ENCODE measurements around the gene NANP. TPM values are rescaled to one million over a fixed set of nuclear protein-coding genes. Genes with fewer than 3 reads are reported as not detected.

The NANP gene
- total and polyA plus RNA-seq, 9 of the 15 experiments (the other 6 are each of a cell fraction or from before 2014, with no cell fraction given), result 5.4 to 8.4 (median 6.9) TPM

DNA sequence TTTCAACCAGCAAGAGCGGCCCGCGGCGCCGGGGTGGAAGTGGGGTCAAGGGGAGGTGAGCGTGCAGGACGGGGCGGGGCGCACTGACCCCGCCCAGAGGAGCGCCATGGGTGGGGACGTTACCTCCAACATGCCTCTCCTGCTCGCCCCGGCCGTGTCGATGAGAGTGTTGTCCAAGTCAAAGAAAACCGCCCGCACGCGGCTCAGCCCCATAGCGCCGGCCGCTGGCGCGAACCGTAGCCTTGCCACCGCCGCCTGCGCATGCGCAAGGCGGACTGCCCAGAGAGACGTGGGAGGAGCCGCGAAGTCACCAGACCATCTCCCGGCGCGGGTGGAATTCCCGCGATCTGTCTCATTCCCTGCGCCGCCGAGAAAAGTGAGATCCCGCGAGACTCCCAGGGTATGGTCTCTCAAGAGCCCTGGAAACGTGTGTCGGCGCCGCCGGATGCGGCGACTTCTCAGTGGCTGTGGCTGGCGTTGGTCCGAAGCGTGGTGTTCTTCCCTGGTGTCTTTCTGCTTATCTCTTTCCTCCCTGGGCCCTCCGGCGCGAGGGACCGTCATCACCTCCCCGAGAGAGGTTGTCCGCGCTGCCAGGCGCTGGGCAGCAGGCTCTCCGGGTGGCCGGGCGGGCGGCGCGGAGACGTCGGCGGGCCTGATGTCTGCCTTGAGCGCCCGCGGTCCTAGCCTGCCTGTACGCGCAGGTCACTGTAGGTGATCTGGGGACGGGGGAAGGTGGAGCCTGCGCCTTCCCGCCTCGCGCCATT lies at the start of gene NANP (continued):
- TF ChIP-seq, protein P1, sequence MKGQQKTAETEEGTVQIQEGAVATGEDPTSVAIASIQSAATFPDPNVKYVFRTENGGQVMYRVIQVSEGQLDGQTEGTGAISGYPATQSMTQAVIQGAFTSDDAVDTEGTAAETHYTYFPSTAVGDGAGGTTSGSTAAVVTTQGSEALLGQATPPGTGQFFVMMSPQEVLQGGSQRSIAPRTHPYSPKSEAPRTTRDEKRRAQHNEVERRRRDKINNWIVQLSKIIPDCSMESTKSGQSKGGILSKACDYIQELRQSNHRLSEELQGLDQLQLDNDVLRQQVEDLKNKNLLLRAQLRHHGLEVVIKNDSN (CRISPR knock-in tag; IDR thresholded peaks at IDR 0.05), result no peak; the same call in 1 of the 2 replicates
- TF ChIP-seq ZNF197 (CRISPR knock-in tag; IDR thresholded peaks at IDR 0.05; ENCODE audit: low read depth), result no peak
- TF ChIP-seq RBFOX2 (IDR thresholded peaks at IDR 0.05; ENCODE audit: low read depth, low read length), result peak; percentile 96
- no peak for TF ChIP-seq MLX (CRISPR knock-in tag; conservative IDR thresholded peaks at IDR 0.05)
- TF ChIP-seq ZNF586 (CRISPR knock-in tag; conservative IDR thresholded peaks at IDR 0.05), result no peak
- peak; percentile 60 for TF ChIP-seq RB1 (IDR thresholded peaks at IDR 0.05; ENCODE audit: low read depth)
- TF ChIP-seq SMAD4 (CRISPR knock-in tag; conservative IDR thresholded peaks at IDR 0.05), result 0 out of 2 replicates have a peak, but pooled peaks have one; percentile 54
- TF ChIP-seq ZNF584 (CRISPR knock-in tag; IDR thresholded peaks at IDR 0.05; ENCODE audit: low read depth), result no peak
- TF ChIP-seq, protein P2, sequence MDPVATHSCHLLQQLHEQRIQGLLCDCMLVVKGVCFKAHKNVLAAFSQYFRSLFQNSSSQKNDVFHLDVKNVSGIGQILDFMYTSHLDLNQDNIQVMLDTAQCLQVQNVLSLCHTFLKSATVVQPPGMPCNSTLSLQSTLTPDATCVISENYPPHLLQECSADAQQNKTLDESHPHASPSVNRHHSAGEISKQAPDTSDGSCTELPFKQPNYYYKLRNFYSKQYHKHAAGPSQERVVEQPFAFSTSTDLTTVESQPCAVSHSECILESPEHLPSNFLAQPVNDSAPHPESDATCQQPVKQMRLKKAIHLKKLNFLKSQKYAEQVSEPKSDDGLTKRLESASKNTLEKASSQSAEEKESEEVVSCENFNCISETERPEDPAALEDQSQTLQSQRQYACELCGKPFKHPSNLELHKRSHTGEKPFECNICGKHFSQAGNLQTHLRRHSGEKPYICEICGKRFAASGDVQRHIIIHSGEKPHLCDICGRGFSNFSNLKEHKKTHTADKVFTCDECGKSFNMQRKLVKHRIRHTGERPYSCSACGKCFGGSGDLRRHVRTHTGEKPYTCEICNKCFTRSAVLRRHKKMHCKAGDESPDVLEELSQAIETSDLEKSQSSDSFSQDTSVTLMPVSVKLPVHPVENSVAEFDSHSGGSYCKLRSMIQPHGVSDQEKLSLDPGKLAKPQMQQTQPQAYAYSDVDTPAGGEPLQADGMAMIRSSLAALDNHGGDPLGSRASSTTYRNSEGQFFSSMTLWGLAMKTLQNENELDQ (CRISPR knock-in tag; IDR thresholded peaks at IDR 0.05; ENCODE audit: borderline replicate concordance), result no peak
- TF ChIP-seq TCF15 (CRISPR knock-in tag; IDR thresholded peaks at IDR 0.05), result no peak
- TF ChIP-seq XRCC4 (IDR thresholded peaks at IDR 0.05; ENCODE audit: extremely low read depth, insufficient read depth, insufficient read length), result no peak
- TF ChIP-seq, protein P3, sequence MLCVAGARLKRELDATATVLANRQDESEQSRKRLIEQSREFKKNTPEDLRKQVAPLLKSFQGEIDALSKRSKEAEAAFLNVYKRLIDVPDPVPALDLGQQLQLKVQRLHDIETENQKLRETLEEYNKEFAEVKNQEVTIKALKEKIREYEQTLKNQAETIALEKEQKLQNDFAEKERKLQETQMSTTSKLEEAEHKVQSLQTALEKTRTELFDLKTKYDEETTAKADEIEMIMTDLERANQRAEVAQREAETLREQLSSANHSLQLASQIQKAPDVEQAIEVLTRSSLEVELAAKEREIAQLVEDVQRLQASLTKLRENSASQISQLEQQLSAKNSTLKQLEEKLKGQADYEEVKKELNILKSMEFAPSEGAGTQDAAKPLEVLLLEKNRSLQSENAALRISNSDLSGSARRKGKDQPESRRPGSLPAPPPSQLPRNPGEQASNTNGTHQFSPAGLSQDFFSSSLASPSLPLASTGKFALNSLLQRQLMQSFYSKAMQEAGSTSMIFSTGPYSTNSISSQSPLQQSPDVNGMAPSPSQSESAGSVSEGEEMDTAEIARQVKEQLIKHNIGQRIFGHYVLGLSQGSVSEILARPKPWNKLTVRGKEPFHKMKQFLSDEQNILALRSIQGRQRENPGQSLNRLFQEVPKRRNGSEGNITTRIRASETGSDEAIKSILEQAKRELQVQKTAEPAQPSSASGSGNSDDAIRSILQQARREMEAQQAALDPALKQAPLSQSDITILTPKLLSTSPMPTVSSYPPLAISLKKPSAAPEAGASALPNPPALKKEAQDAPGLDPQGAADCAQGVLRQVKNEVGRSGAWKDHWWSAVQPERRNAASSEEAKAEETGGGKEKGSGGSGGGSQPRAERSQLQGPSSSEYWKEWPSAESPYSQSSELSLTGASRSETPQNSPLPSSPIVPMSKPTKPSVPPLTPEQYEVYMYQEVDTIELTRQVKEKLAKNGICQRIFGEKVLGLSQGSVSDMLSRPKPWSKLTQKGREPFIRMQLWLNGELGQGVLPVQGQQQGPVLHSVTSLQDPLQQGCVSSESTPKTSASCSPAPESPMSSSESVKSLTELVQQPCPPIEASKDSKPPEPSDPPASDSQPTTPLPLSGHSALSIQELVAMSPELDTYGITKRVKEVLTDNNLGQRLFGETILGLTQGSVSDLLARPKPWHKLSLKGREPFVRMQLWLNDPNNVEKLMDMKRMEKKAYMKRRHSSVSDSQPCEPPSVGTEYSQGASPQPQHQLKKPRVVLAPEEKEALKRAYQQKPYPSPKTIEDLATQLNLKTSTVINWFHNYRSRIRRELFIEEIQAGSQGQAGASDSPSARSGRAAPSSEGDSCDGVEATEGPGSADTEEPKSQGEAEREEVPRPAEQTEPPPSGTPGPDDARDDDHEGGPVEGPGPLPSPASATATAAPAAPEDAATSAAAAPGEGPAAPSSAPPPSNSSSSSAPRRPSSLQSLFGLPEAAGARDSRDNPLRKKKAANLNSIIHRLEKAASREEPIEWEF (CRISPR knock-in tag; IDR thresholded peaks at IDR 0.05), result no peak; the same call in 1 of the 2 replicates
- TF ChIP-seq KDM4B (IDR thresholded peaks at IDR 0.05; ENCODE audit: borderline replicate concordance in 2 of 2, low read depth in 1 of 2), result peak in 1 of 2 experiments; percentile 32; a peak in 1 of 4 replicates
- peak; percentile 45; the same call in 1 of the 2 replicates for TF ChIP-seq CTBP1 (IDR thresholded peaks at IDR 0.05; ENCODE audit: borderline replicate concordance)
- no peak for TF ChIP-seq ZC3H4 (CRISPR knock-in tag; IDR thresholded peaks at IDR 0.05; ENCODE audit: borderline replicate concordance)
- TF ChIP-seq ZNF764 (CRISPR knock-in tag; IDR thresholded peaks at IDR 0.05; ENCODE audit: low read depth), result no peak
- no peak for TF ChIP-seq BRF1 (IDR thresholded peaks at IDR 0.05; ENCODE audit: borderline replicate concordance, extremely low read depth, insufficient read length)
